Stimulated activated CD8-positive, alpha-beta memory T cell treated with anti-CD3 and anti-CD28 coated beads, Interleukin-7, amount 100 ng/mL, for 1 hour (primary cell): Measurements from ENCODE around the gene NR4A1.

ENCODE experiments used
- DNase-seq, 2 donors: peaks; one replicate each; pipeline ENCODE4 v3.0.0-alpha.2; 2020; ENCODE audit warnings: low read depth in 2 of 2

NR4A1 gene

GRCh38 chr12:52050758-52051541 lies at the start of gene NR4A1:
Gene NR4A1, plus strand, starts transcription at chr12:52051442. Its CDS starts 2,887 bp downstream, at chr12:52054329.
- DNase-seq = peak; percentile 99

GRCh38 chr12:52003016-52003550 lies 48.2 kb upstream of the NR4A1 start:
- no peak for DNase-seq

- DNase-seq = no peak
Measured at GRCh38 chr12:52003591-52003990, 47.7 kb upstream of the NR4A1 start.

- no peak for DNase-seq
Measured at GRCh38 chr12:52004042-52004648, 47.1 kb upstream of the NR4A1 start.

GRCh38 chr12:52005218-52005902 lies 45.9 kb upstream of the NR4A1 start:
- DNase-seq = no peak

- peak in 1 of 2 donors; percentile 8 for DNase-seq
Measured at GRCh38 chr12:52005903-52006703, 45.1 kb upstream of the NR4A1 start.

GRCh38 chr12:52006726-52007157 lies 44.5 kb upstream of the NR4A1 start, which contains the start of gene TAMALIN:
Gene TAMALIN, plus strand, starts transcription at chr12:52006946. Its CDS starts 74 bp downstream, at chr12:52007020.
- DNase-seq = peak; percentile 65 to 66

GRCh38 chr12:52007158-52007921 lies 43.9 kb upstream of the NR4A1 start:
- DNase-seq = peak; percentile 12 to 20

- no peak for DNase-seq
Measured at GRCh38 chr12:52007982-52008510, 43.2 kb upstream of the NR4A1 start.

GRCh38 chr12:52009081-52009751 lies 42.0 kb upstream of the NR4A1 start:
- DNase-seq = no peak

- DNase-seq = no peak
Measured at GRCh38 chr12:52010152-52010622, 41.1 kb upstream of the NR4A1 start.

- no peak for DNase-seq
Measured at GRCh38 chr12:52010692-52011601, 40.3 kb upstream of the NR4A1 start.

GRCh38 chr12:52011602-52012214 lies 39.5 kb upstream of the NR4A1 start:
- no peak for DNase-seq

- no peak for DNase-seq
Measured at GRCh38 chr12:52013626-52014310, 37.5 kb upstream of the NR4A1 start.

- no peak for DNase-seq
Measured at GRCh38 chr12:52014567-52015530, 36.4 kb upstream of the NR4A1 start.

GRCh38 chr12:52015532-52016041 lies 35.7 kb upstream of the NR4A1 start:
- no peak for DNase-seq
